GM12801 (cell line): ENCODE measurements around the gene STARD3NL.

ENCODE experiments used
- CTCF ChIP-seq: IDR thresholded peaks from one replicate; pipeline ENCODE4 v1.5.1; 2011; ENCODE audit warnings: control low read depth; ENCODE audit not compliant: insufficient read length; ENCODE audit errors: extremely low read depth

Gene STARD3NL

DNA sequence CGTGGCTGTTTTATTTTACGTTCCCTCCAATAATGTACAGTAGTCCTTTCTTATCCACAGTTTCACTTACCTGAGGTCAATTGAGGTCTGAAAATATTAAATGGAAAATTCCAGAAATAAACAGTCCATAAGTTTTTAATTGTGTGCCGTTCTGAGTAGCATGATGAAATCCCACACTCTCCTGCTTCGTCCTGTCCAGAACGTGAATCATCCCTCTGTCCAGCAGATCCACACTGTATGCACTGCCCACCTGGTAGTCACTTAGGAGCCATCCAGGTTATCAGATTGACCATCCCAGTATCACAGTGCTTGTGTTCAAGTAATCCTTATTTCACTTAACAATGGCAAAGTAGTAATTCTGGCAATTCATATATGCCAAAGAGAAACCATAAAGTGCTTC lies 46.3 kb downstream of the STARD3NL start:
- TF ChIP-seq CTCF: no peak

- no peak for TF ChIP-seq CTCF
Measured at GRCh38 chr7:38229386-38229785, 51.3 kb downstream of the STARD3NL start.

DNA sequence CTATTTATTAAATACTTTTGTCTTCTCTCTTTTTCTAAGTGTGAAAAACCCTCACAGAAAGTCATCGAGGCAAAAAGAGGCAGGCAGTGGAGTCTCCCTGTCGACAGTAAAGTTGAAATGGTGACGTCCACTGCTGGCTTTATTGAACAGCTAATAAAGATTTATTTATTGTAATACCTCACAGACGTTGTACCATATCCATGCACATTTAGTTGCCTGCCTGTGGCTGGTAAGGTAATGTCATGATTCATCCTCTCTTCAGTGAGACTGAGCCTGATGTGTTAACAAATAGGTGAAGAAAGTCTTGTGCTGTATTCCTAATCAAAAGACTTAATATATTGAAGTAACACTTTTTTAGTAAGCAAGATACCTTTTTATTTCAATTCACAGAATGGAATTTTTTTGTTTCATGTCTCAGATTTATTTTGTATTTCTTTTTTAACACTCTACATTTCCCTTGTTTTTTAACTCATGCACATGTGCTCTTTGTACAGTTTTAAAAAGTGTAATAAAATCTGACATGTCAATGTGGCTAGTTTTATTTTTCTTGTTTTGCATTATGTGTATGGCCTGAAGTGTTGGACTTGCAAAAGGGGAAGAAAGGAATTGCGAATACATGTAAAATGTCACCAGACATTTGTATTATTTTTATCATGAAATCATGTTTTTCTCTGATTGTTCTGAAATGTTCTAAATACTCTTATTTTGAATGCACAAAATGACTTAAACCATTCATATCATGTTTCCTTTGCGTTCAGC lies 52.0 kb downstream of the STARD3NL start:
- no peak for TF ChIP-seq CTCF

- TF ChIP-seq CTCF: no peak
Measured at GRCh38 chr7:38232502-38233366, 54.7 kb downstream of the STARD3NL start.

DNA sequence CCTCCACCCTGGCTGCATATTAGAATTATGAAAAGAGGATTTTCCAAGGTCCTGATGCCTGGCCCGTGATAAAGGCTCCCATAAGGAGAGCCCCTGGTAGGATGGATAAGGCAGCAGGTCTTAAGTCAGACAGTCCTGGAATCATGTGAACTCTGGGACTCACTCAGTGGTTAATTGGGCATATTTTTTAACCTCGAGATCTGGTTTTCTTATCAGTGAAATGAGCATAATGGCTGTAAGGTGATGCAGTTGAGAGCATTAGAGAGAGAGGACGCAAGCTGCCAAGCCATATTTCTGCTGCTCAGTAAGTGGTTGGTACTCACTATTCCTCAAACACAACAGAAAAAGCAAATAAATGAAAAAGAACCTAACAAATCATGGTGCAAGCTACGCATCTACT lies 57.6 kb downstream of the STARD3NL start:
- no peak for TF ChIP-seq CTCF

DNA sequence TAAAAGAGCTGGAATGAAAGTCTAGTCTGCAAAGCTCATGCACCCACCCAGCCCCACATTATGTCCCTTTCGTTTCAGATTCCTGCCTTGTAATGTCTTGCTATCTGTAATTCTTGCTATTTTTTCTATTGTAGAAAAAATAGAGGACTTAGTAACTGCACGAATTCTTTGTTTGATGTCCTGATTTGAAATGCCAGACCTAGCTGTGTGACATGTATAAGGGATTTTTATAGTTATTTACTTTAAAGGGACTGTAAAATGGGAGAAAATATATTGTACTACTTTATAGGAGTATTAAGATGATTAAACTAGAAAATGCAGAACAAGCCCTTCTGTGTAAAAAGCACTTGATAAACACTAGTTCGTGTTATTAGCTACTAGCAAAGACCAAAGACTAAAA lies 63.0 kb downstream of the STARD3NL start:
- no peak for TF ChIP-seq CTCF

GRCh38 chr7:38242814-38243213 lies 64.8 kb downstream of the STARD3NL start:
- no peak for TF ChIP-seq CTCF
